GF-D8 (cell line): Measurements from ENCODE around the gene ZBTB17.
"Not testable (repeated sequence)": the region's sequence is repeated elsewhere in the genome, so short reads cannot be mapped to it uniquely, and the experiment has no call there.

ENCODE experiments used
- DNase-seq: peaks from one replicate; lab custom pipeline; 2025; lab: John Stamatoyannopoulos, UW

ZBTB17 gene

DNA sequence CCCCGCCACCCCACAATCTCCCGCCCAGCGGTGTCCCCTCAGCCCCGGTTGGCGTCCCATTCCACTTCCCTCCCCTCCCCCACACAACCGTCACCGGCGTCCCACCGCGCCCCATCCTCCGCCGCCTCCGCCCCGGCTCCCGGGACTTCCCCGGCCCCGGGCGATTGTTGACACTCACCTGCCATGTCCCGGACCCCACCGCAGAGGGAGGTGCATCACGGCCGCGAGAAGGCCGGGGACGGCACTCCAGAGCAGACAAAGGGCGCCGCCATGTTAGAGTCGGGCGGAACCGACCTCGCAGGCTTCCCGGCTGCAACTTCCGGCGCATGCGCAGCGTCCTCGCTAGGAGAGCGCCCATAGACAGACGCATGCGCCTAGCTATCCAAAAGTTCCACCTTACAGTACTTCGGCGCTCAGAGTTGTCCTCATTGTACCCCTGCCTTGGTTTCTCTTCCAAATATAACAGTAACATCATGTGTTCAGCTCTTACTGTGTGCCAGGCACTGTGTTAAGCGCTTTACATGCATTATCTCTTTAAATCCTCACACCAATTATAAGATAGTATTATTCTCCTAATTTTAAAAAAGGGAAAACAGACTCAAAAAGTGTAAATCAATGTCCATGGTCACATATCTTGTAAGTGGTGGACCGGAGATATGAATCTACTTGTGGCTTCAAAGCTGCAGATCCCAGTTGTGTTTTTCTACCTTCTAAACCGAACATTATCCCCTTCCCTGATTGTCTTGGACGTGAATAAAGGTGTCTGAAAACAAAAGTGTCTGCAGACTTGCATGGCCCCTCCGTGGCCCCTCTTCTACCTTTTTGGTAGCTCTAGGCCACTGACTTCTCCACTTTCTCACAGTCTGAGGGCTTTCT lies at the start of gene ZBTB17:
Gene ZBTB17 (minus strand): TSS at position 297 of the 876 bp plus-strand sequence. CDS start 27,606 bp downstream, outside the sequence.
- DNase-seq: peak; percentile 82

DNA sequence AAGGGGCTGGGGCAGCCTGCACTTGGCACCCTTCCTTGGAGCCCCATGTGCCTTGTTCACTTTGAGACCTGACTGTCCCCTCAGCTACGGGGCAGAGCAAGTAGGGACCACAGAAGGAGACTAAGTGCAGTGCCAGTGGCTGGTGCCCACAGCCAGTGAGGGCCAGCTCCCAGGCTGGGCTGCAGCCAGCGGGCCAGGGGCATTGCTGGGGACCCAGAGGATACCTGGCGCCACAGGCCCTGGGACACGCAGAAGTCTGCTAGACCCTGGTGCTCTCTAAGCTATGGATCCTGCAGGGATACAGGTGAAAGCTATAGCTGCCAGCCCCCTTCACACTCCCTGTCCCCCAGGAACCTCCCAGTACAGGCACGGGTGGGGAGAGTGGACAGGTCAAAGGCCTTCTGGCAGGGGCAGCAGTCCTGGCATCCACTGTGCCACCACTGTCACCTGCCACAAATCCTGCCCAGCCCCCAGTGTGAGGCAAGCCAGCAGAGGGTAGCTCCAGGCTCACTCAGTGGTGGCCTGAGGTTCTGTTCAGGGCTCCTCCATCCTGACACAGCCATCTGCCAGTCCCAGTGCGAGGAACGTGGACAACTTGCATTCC lies 47.3 kb upstream of the ZBTB17 start:
- no peak for DNase-seq

- DNase-seq: no peak
These were observed 46.5 kb upstream of the ZBTB17 start for GRCh38 chr1:16022393-16022792.

DNA sequence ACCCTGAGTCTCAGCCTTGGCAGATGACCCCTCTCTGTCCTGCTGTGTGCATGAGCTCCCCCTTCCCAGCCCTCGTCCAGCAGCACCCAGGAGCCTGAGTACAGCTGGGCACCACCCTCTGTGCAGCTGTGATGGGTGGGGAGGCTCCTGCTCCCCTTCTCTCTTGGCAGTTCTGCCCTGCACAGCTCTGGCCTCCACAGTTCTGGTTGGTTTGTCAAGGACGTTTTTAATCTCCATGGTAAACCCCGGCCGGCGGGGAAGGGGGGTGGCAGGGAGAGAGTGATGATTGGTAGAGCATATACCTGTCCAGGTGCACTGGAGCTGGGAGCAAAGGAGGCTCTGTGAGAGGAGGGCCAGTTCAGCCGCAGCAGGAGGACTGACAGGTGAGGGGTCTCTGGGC lies 45.8 kb upstream of the ZBTB17 start, which contains the start of gene CLCNKA:
Gene CLCNKA (plus strand): TSS at position 356 of the 400 bp plus-strand sequence. CDS start 584 bp downstream, outside the sequence.
- DNase-seq: no peak

DNA sequence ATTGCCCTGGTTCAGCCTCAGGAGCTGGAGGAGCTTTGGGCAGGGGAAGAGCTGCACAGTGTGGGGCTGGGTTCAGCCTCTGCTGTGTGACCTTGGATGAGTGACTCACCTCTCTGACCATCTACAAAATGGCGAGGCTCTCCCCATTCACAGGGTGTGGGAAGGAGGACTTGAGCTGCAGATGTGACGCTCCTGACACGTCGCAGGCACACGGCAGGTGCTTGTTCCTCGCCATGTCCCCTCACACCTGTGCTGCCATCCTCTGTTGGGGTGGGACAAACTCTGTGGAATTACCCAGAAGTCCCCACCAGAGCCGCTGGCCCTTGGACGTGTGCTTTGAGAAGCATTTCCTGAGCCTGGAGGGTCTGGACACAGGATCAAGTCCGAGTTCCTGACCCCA lies 45.0 kb upstream of the ZBTB17 start:
- DNase-seq: not testable (repeated sequence)

DNA sequence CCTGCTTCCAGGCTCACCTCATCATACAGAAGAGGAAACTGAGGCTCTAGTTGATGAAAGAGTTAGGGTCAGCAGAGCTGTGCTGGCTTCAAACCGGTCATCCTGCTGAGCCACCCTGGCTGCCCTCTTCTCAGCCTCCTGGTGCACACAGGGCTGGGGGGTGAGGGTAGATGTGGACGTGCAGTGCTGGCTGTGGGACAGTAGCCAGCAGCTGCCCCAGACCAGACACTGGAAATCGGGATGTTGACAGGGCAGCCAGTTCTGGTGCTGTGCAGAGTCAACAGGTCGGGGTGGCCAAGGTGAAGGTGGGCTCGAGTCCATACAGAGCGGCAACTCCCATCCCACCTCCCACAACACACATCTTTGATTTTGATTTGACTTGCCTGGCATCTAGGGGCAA lies 44.4 kb upstream of the ZBTB17 start:
- no peak for DNase-seq

GRCh38 chr1:16019644-16020277 lies 43.9 kb upstream of the ZBTB17 start:
- DNase-seq: no peak

GRCh38 chr1:16018749-16019643 lies 43.1 kb upstream of the ZBTB17 start:
- no peak for DNase-seq

GRCh38 chr1:16018308-16018707 lies 42.4 kb upstream of the ZBTB17 start:
- no peak for DNase-seq

- DNase-seq: no peak
These were observed 41.8 kb upstream of the ZBTB17 start, which contains the start of gene HSPB7 for GRCh38 chr1:16017461-16018303. HSPB7 (minus strand) TSS chr1:16018043; CDS start chr1:16017963, 80 bp downstream.

- no peak for DNase-seq
These were observed 41.2 kb upstream of the ZBTB17 start for GRCh38 chr1:16017076-16017460.

DNA sequence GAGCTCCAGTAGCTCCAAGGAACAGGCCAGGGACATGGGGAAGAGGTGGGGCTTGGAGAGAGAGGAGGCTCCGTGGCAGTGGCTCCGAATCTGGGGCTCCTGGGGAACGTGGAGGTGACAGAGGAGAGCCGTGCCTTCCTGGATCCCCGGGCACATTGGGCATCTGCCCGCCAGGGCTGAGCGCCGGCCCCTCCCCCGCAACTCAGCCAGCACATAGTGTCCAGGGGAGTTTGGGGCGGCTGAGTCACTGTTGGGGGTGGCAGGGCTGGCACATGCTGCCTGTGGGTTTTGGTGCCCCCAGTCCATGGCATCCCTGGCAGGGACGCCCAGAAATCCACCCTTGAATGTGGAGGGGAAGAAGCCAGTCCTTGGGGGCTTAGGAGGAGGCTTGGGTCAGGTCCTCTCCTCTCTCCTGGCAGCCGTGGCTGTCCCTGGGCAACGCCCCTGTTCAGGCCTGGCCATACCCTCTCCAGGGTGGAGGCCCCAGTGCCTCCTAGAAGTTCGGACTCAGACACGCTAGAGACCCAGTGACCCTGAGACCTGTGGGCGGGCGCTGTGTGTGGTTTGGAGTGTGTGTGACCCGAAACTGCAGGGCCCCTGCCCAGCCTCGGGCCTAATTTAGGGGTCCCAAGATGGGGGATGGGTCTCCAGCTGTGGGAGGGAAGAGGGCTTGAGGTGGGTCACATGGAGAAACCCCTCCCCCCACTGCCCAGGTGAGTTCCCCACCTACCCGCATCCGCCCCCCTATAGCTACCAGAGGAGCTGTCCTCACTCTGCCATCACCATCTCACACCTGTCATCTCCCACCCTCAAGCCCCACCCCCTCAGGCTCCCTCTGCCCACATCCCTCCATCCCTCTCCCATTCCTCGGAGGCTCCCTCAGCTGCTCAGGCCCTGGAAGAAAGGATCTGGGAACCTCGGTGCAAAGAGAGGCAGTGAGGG lies 40.3 kb upstream of the ZBTB17 start:
- no peak for DNase-seq

- no peak for DNase-seq
These were observed 39.6 kb upstream of the ZBTB17 start for GRCh38 chr1:16015491-16015890.

DNA sequence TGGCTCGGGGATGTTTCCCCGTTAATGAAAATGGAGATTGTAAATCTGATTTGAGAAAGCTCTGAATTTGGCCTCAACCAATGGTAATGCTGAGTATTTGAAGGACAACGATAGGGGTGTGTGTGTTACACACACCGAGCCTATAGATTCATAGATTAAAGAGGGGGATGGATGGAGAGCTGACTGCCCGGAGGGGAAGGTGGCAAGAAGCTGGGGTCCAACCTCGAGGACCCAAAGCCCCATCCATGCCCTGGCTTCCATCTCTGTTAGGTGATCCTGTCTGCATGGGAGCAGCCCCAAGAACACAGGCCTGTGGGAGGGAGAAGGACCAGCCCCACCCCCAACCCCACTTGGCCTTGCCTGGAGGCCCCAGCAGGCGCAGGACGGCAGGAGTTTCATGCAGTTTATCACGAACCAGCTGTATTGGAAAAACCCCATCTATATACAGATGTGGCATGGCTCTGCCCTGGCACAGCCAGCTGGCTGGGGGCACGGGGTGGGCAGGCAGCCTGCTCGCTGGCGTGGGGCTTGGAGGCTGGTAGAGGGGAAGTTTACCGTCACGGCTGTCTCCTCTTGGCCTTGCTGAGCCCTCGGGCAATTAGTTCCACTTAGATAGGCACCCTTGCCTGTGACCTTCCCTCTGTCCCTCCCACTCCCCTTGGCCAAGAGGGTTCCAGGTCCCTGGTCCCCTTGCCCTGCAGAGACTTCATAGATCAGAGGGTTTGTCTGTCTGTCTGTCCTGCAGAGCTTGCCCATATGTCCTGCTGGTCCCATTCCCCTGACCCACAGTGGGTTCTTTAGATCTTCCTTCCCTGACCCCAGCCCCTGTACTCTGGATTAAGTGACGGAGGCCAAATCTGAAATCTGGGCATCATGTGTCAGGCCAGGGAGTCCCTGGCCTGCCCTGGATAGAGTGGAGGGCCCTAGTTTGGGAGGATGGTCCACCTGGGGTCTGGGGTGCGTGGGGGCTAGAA lies 38.9 kb upstream of the ZBTB17 start:
- DNase-seq: no peak

DNA sequence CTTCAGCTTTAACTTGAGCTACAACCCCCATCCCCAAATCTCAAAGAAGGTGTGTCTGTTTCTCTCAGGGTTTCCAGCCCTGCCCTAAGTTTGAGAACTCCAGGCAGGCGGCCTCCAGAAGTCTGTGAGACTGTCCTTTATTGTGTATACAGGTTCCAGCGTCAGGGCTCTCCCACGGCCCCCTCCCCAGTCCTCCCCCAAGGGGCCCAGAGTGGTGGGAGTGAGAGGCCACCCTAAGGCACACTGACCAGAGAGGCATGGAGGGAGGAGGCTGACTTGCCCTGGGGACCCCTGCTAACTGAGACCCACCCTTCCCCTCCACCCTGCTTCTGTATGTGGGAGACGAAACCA lies 38.0 kb upstream of the ZBTB17 start:
- DNase-seq: no peak

GRCh38 chr1:16013220-16013907 lies 37.5 kb upstream of the ZBTB17 start:
- no peak for DNase-seq

DNA sequence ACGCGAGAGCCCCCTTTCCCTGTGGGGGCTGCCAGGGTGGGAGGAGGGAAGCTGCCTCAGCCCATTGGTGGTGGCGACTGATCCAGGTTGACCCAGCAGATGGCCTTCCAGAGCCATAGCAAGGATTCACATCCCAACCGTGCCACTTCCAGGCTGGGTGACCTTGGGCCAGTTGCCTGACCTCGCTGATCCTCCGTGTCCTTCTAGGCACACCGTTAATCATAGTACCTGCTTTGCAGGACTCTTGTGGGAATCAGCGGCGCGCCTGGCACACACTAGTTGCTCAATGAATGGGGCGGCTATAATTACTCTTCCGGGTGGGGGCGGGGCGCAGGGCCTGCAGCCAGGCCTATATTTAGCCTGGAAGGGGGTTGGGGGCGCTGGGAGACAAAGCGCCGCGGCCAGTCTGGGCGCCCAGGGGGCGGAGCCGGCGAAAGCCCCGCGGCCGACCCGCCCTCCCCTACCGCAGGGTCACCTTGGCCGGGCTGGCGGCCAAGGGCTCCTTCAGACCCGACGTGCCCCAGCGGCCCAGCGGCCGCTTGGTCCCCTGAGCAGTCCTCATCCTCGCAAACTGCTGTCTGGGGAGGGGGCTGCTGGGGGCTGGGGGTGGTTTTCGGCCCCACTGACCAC lies 36.8 kb upstream of the ZBTB17 start:
- peak; percentile 5 for DNase-seq
